Eye (tissue), 1 donor: ENCODE data around the gene TUBGCP2.

Experiments used
- DNase-seq: peaks from one replicate; pipeline ENCODE4 v3.0.0-alpha.2; 2015

Gene TUBGCP2

DNA sequence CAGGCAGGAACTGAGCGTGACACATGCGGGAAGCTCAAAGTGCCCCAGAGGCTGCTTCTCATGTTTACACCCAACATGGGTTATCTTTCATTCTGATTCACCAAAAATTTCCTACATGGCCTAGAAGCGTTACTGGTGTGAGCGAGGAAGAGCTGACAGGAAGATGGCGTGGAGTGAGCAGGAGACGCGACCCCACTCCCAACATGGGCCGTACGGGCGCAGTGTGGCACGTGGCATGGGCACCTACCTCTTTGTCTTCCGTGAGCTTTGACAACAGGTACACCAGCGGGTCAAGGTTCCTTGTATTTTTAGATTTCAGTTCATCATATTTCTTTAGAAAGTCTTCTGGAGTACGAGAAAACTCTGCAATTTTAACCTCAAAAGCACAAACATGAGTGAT is 8.9 kb downstream of the TUBGCP2 start:
- no peak for DNase-seq

DNA sequence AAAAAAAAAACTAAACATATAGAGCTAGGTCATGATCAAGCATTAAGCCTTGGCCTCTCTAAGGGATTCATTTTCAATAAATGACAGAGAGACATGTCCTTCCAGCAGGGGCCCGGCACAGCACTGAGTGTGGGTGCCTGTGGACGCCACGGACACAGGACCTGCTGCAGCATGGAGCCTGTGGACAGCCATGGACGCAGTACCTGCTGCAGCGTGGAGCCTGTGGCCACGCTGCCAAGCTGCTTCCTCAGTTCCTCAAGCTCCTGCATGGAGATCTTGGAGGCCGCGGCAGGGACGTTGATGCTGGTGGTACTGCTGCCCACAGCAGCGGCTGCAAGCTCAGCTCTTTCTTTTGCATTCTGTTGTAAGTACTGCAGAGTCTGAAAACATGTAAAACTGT is 9.4 kb downstream of the TUBGCP2 start:
- no peak for DNase-seq

DNA sequence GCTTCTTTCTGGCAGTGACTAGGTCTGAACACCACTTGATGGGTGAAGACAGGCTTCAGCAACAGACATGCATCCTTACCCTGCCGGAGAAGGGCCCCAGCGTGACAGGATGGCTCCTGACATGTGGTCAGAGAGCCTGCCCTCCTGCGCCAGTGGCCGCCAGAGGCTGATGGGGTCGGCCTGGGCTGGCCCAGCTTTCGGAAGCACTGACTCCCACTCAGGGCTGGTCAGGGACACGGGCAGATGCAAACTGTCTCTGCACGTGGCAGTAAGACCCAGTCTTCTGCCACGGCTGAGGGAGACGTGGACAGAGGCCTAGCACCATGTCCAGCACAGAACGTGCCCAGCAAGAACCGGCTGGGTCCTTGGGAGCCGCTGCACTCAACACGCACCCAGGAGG is 10.2 kb downstream of the TUBGCP2 start:
- no peak for DNase-seq

DNA sequence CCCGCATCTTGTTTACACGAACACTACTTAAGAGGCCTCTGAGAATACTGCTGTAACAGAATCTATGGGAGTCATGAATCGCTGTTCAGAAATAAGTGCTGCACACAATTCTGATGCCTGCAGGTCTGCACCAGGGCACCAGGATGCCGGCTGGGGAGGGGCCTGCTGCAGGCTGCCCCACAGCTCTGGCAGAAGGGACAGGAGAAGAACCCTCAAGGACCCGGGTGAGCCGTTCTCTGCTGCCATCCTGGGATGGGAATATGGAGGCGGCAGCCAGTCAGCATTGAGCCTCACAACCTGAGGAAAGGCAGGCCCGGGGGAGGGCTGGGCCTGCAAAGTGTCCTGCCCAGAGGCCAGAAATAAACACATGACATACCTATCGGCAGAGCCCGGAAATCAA is 11.2 kb downstream of the TUBGCP2 start:
- DNase-seq: no peak

DNA sequence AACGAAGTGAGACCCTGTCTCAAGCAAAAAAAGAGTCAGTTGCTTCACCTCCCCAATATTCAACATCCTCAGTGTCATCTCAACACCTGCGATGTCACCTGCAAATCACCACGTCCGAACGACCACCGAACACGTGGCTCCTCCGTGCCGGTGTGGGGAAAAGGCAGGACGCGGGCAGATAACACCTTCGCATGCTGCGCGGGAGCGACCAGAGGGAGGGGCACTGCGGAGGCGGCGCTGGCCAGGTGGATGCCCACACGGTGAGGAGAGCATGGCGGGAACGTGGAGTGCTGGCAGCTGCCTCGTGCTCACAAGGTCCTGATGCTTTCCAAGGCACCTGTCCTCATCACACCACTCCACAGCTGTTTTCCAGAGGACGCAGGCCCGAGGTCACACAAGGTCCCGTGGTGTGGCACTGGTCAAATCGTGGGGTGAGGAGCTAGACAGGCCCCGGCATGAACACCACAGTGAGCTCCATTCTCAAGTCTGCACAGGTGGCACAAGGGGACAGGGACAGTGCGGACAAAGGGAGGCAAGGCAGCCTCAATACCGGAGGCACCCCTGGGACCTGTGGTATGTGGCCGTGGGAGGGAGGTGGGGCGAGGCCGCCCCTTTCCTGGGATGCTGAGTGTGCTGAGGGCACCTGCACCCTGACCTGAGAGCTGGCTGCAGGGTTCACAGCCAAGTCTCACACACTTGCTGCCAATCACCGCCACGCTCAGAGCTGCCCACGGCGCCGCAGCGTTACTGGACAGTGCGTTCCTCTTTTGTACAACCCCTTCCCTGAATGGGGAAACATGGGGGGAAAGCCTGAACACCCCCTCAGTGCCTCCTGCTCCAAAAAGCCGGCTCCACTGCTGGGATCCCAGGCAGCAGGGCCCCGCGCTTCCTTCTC is 13.0 kb downstream of the TUBGCP2 start:
- DNase-seq: no peak

DNA sequence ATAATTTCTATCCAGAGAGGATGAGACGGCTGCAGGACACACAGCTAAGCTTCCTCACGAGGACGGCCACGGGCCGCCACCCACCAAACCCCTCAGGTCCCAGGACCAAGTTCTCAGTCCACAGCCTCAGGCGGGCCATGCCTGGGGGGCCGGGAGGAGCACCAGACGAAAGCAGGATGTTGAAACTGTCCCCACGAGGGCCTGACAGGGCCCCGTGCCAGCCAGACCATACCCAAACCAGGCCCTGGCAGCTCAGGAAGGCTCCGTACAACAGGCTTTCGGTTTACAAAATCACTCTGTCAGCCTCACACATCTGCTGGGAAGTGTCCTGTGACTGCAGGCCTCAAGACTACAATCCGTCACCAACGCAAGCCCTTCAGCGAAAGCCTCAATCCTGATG is 14.5 kb downstream of the TUBGCP2 start:
- no peak for DNase-seq

DNA sequence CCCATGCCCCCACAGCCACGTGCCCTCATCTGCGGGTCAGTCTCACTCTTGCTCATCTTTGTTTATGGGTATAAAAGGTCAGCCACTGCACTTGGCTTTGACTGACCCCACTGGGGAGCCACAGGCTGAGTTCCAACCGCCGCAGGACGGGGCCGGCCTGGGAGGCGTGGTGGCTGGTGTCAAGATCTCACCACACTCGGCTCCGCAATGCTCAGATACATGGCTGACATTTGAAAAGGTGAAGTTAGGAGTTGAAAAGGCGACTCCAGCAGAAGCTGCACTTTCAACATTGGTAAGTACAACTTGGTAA is 14.9 kb downstream of the TUBGCP2 start:
- no peak for DNase-seq

DNA sequence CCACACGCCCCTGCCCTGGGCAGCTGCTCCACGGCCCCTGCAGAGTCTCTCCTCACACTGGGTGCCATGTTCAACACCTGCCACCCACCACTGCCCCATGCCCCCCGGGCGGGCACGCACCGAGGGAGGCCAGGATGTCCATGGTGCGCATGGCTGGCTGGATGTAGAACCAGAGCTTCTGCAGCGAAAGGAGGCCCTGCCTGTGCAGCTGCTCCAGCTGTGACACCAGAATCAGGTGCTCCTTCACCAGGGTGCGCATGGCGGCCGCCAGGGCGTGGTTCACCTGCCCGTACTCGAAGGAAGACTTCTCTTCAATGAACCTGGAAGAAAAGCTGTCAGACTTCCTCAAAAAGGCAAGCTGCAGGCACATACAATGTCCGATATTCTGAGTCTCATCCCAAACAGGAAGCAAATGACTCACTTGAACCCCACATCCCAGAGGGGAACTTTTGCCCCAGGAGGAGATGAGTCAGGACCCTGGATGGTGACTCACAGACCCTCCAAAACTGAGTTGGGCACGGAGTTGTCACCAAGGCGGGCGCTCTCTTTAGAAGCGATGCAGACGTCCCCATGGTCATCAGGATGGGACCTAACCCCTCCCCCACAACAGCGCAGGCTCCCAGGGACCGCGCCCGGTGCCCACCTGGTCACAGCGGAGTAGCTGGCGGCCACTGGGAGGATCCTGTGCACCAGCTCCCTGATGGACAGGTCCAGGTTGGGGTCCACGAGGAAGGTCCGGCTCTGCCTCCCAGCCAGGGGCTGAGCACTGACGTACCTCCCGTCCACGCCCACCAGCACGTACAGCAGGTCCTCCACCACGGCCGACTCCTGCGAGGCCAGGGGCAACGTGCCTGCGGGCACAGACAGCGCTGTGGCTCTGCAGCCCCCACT is 15.5 kb downstream of the TUBGCP2 start:
- DNase-seq: no peak

DNA sequence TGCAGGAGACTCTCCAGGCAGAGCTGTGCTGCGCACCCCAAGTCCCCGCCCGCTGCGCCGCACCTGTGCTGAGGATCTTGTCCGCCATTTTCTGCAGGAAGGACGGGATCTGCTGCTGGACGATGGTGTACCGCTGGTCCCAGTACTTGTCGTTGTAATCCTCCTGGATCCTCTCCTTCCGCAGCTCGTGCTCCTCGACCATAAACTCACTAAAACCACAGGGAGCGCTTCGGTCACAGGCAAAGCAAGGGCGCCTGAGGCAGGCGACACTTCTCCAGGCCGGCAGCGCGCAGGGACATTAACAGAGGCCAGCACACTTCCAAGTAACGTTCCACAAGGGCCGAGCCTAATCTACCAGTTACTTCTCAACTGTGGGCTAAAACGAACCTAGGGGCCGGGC is 18.9 kb downstream of the TUBGCP2 start:
- no peak for DNase-seq

DNA sequence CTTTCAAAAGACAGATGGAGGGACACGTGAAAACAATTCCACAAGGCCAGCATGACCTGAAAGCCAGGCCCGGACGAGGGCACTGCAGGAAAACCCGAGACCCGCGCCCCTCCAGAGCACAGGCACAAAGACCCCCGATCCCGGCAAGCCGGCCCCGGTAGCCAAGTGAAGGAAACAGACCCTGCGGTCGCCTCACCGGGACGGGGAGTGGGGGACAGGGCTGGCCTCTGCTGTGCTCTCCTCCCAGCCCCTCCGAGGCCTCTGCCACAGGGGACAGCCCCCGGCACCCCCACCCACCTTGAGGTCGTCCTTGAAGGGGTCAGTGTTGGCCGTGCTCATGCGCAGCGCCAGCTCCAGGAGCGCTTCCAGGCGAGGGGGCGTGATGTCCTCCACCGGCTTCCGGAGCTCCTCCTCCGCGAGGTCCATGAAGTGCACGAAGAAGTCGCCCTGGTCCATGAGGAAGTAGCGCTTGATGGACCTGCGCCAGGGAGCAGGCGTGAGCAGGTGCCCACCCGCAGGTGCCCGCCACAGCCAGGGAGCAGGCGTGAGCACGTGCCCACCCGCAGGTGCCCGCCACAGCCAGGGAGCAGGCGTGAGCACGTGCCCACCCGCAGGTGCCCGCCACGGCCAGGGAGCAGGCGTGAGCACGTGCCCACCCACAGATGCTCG is 20.7 kb downstream of the TUBGCP2 start:
- DNase-seq: no peak

DNA sequence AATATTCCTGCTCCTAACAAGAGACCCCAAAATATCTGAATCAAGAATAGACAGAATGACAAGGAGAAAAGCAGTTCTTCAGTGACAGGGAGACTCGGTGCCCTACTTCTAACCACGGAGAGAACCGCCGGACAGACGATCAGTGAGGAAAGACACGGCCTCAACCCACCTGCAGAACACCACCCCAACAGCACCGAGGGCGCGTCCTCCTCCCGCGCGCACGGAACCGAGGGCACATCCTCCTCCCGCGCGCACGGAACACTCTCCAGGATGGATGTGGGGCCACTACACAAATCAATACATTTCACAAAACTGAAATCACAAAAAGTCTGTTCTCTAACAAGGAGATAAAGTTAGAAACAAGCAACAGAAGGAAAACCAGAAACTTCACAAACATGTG is 22.3 kb downstream of the TUBGCP2 start:
- DNase-seq: no peak

DNA sequence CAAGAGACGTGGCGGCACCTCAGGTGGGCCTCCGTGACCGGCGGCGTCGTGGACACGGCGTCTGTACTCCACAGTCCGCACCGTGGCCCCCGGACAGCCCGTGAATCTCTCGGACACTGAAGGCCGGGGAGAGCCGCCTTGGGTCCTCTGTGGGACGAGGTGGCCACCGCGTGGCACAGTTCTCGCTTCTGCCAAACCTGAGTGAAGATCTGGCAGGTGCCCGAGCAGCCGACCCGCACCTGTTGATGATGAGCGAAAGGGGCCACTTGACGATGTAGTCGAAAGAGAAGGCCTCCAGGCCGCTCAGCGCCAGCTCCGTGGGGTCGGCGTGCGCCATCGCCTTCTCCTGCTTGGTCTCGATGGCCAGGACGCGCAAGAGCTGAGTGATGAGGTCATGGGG is 23.5 kb downstream of the TUBGCP2 start:
- no peak for DNase-seq

DNA sequence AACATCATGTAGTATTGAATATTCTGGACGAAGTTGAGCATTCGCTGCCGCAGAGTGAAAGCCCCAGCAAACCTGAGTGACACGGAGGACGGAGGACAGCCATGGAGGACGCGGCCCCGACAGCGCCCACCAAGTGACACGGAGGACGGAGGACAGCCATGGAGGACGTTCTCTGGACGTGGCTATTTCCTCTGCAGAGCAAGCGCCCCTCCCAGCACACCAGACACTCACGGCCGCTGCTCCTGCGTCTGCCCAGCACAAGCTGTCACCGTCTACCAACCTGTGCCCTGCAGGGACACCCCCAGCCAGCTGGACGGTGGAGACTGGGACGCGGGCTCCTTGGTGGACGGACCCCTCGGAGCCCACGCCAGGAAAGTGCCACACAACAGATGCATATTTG is 24.7 kb downstream of the TUBGCP2 start:
- no peak for DNase-seq

DNA sequence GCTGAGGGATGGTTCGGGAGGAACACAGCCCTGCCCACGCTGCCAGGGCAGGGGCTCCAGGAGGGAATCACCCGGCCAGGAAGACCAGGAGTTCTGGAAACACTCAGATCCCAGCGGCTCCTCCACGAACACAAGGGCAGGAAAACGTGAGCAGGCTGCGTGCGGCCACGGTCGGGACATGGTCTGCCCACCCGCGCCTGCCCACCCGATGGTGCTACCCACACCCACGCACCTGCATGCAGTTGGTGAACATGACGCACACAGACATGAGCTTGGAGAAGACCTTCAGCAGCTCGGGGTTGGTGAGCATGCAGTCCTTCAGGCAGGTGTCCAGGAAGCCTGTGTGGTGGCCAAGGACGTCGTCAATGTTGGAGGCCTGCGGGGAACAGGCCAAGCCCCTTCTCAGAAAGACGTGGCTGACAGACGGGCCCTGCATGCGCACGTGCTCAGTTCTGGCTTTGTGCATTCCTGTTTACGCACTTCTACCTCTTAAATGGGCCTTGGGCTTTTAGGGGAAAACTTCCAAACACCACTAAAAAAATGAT is 25.8 kb downstream of the TUBGCP2 start:
- no peak for DNase-seq

DNA sequence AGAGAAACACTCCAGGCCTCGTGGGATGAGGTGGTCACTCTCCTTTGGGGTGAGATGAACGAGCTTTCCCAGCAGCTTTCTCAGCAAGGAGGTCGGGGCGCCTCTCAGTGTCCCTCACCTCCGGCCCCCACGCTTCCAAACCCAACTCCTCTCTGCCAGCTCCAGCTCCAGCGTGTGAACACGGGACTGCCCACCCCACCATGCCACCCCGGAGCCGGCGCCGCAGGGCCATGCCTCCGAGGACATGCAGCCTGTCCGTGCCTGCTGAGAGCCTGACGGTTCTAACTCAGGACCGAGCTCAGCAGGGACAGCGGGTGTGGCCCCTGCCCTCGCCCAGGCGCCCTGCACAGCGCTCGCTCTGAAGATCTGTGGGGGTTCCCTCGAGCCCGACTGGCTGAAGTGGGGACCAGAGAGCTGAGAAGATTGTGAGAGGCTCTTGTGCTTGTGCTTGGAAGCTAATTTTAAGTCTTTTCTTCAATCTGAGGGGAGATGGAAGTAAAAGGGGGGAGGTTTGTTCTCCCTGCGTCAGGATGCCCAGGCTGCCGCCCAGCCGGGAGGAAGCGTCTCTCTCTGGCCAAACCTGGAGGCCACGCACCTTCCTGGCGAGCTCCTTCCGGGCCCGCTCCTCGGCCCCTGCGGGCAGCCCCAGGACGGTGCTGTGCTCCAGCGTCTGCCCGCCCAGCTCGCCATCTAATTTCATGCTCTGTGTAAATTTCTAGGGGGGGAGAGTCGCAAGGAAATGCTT is 26.9 kb downstream of the TUBGCP2 start:
- no peak for DNase-seq

DNA sequence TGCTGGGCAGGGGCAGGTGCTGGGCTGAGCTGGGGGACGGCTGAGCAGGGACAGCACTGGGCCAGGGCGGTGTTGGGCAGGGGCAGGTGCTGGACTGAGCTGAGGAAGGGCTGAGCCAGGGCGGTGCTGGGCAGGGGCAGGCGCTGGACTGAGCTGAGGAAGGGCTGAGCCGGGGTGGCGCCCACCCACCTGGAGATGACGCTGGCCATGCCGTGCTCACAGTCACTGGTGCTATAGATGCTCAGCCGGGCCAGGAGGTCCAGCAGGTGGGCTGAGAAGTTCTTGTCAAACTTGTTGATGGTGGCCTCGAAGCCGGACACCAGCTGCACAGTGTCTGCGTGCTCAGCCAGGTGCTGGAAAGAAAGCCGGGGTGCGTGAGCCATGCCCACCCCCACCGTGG is 27.6 kb downstream of the TUBGCP2 start:
- no peak for DNase-seq

DNA sequence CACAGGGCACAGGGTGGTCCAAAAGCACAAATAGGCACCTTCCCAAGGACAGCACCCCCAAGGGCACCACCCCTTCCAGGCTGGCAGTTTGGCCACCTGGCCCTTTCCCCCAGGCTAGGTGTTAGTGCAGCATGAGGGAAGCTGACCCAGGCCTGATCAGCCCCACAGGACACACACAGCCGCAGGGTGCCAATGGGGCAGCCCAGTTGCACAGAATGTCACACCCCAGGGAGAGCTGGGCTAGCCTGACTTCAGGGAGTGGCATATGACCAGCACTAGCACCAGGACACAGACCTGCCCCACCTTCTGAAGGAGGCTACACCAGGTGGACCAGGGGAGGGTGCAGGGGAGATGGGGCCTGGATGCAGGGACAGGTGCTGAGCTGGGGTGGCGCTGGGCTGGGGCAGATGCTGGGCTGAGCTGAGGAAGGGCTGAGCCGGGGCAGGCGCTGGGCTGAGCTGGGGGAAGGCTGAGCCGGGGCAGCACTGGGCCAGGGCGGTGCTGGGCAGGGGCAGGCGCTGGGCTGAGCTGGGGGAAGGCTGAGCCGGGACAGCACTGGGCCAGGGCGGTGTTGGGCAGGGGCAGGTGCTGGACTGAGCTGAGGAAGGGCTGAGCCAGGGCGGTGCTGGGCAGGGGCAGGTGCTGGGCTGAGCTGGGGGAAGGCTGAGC is 28.1 kb downstream of the TUBGCP2 start:
- DNase-seq: no peak

DNA sequence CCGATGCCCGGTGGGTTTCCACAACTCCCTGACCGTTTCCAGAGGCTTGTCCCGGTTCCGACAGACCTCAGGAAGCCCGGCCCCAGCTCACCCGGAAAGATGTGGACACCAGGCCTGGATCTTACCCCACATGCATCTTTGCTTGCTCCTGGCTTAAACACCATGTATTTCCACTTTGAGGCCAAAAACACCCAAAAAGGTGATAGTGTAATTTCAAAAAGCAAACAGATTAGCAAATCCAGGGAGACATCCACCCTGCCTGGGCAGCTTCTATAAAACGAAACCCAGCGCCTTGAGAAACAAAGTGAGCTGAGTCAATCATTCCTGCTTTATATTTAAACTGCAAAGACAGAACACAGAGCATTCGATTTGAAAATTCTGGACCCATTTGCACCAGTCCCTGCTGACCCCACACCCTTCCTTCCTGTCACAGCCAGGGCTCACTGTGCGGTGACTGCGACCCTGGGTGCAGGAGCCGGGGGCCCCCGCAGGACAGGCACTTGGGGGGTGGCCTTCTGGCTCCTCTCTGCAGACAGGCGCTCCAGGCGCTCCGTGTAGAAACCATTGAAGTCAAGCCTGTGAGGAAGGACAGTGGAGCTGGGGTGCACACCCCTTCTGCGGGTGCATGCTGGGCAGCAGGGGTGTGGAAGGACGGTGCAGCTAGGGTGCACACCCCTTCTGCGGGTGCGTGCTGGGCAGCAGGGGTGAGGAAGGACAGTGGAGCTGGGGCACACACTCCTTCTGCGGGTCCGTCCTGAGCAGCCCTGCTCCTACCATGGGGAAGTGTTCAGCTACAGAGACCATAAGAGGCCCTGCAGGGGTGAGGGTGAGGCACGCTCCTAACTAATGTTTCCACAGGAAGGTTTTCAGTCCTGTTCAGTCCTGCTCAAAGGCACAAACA is 29.1 kb downstream of the TUBGCP2 start:
- no peak for DNase-seq

DNA sequence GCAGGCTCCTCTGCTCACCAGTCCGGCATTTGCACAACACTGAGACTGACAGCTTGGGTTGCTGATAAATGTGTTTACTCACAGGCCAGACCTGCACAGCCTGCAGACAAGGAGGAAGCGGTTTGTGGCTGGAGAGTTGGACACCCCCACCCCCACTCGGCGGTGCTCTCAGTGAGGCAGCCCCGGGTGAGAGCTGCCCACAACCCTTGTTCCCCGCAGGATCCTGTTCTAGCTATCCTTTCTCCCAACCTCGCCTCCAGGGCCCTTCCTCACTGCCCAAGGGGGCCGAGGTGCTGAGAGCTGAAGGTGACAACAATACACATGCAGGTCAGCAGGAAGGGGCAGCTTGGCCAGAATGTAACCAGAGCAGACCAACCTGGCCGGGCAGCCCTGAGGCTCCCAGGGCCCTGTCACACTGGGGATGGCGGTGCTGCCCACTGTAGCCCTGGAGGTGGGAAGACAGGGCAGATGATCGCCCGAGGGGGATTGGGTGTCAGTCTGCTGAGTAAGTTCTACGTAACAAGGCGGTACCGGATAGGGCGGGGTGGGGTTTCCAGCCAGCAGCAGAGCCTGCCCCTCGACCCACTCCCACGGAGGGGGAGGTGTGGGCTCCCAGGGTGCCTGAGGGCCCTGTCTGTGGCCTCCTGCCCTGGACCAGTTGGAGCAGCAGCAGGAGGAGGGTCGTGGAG is 30.0 kb downstream of the TUBGCP2 start:
- DNase-seq: no peak

DNA sequence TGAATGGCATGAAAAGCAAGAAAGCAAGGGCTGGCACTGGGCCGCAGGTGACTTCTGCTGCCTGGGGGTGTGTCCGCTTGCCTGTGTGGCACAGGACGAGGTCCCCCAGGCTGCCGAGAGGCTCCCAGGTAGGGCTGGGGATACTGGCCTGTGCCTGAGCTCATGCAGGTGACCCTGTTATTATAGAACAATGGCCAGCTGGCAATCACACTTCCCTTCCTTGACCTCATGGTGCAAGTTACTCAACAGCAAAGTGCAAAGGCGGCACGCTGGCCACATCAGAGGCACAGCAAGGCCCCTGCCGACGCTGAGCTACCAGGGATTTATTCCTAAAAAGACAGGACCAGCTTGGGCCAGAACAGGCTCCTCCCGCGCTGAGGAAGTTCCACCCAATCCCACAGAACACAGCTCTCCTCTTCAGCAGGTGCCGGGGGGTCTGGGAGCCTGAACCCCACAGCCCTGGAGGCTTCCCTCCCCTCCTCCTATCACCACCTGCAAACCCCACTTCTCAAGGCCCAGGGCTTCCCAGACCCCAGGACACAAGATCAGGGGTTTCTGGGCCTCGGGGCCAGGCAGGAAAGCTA is 30.6 kb downstream of the TUBGCP2 start:
- no peak for DNase-seq
